Measurements from ENCODE around the gene KCTD20. TPM values are rescaled to one million over a fixed set of nuclear protein-coding genes. Genes with fewer than 3 reads are reported as not detected.

Gene KCTD20
- total and polyA plus RNA-seq, 2 of the 13 experiments (the other 11 are each of a cell fraction or from before 2014, with no cell fraction given), result 52.7 to 67.1 TPM

GRCh38 chr6:36441307-36441894, 1.4 kb upstream of the KCTD20 start (continued):
- 0 out of 2 replicates have a peak, but pooled peaks have one; percentile 20 for TF ChIP-seq HIC2 (CRISPR knock-in tag; IDR thresholded peaks at IDR 0.05; ENCODE audit: low read depth)
- TF ChIP-seq PLSCR1 (CRISPR knock-in tag; IDR thresholded peaks at IDR 0.05; ENCODE audit: borderline replicate concordance), result no peak
- TF ChIP-seq ELF3 (CRISPR knock-in tag; IDR thresholded peaks at IDR 0.05), result peak; percentile 97
- TF ChIP-seq SP1 (IDR thresholded peaks at IDR 0.05), result no peak
- TF ChIP-seq SP1 (CRISPR knock-in tag; IDR thresholded peaks at IDR 0.05), result peak; percentile 53; the same call in 1 of the 2 replicates
- no peak for TF ChIP-seq SKIL (CRISPR knock-in tag; IDR thresholded peaks at IDR 0.05; ENCODE audit: borderline replicate concordance)
- no peak for TF ChIP-seq KLF13 (CRISPR knock-in tag; IDR thresholded peaks at IDR 0.05)
- TF ChIP-seq ZFP36L2 (CRISPR knock-in tag; IDR thresholded peaks at IDR 0.05), result no peak
- TF ChIP-seq ZNF256 (CRISPR knock-in tag; conservative IDR thresholded peaks at IDR 0.05), result no peak
- no peak for TF ChIP-seq SNAPC4 (CRISPR knock-in tag; IDR thresholded peaks at IDR 0.05)
- TF ChIP-seq ARID4A (CRISPR knock-in tag; IDR thresholded peaks at IDR 0.05; ENCODE audit: borderline replicate concordance), result peak; percentile 46; the same call in 1 of the 2 replicates
- TF ChIP-seq ZBTB7B (CRISPR knock-in tag; IDR thresholded peaks at IDR 0.05), result no peak
- no peak for TF ChIP-seq STAT5B (CRISPR knock-in tag; IDR thresholded peaks at IDR 0.05)
- TF ChIP-seq NR2F1 (CRISPR knock-in tag; IDR thresholded peaks at IDR 0.05), result no peak

All from HepG2 (cell line).